ENCODE results near the gene ANGPTL4. TPM values are rescaled to one million over a fixed set of nuclear protein-coding genes. Genes with fewer than 3 reads are reported as not detected.
A peak's percentile ranks its signal among the peaks of the same experiment; 100 is the strongest.

ANGPTL4 gene
- total and polyA plus RNA-seq, 9 of the 15 experiments (the other 6 are each of a cell fraction or from before 2014, with no cell fraction given), result 0.05 to 0.77 (median 0.22) TPM; not detected in 4

DNA sequence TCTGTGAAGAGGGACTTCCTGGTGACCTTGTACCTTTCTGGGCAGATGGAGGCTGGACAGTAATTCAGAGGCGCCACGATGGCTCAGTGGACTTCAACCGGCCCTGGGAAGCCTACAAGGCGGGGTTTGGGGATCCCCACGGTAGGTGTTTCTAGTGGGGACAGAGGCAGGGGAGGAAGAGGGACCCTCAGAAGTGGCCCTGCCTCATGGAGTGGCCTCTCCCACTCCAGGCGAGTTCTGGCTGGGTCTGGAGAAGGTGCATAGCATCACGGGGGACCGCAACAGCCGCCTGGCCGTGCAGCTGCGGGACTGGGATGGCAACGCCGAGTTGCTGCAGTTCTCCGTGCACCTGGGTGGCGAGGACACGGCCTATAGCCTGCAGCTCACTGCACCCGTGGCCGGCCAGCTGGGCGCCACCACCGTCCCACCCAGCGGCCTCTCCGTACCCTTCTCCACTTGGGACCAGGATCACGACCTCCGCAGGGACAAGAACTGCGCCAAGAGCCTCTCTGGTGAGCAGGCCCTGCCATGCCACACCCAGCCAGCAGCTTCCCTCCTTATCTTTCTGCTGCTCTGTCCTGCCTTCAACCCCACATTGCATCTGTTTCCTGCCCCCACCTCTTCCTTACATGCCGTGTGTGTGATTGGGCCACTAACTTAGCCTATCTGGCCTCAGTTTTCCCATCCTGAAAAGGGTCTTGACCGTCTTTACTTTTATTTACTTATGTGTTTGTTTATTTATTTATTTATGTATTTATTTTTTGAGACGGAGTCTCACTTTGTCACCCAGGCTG lies 7.3 kb downstream of the ANGPTL4 start (continued):
- peak; percentile 70 for TF ChIP-seq GATA2 (CRISPR knock-in tag; IDR thresholded peaks at IDR 0.05)
- TF ChIP-seq, protein P1, sequence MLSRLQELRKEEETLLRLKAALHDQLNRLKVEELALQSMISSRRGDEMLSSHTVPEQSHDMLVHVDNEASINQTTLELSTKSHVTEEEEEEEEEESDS (CRISPR knock-in tag; IDR thresholded peaks at IDR 0.05), result no peak
- TF ChIP-seq, protein P2, sequence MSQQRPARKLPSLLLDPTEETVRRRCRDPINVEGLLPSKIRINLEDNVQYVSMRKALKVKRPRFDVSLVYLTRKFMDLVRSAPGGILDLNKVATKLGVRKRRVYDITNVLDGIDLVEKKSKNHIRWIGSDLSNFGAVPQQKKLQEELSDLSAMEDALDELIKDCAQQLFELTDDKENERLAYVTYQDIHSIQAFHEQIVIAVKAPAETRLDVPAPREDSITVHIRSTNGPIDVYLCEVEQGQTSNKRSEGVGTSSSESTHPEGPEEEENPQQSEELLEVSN (IDR thresholded peaks at IDR 0.05; ENCODE audit: borderline replicate concordance in 1 of 2, extremely low read depth in 1 of 2, insufficient read depth in 1 of 2, insufficient read length in 1 of 2, low read depth in 1 of 2, low read length in 1 of 2, poor library complexity in 1 of 2, severe bottlenecking in 1 of 2), result peak; percentile 59 to 72
- peak; percentile 33; the same call in 1 of the 2 replicates for TF ChIP-seq STAT5A (IDR thresholded peaks at IDR 0.05; ENCODE audit: borderline replicate concordance, low read length)
- peak; percentile 21 for TF ChIP-seq NCOA4 (IDR thresholded peaks at IDR 0.05; ENCODE audit: partially characterized antibody)
- peak; percentile 69 for TF ChIP-seq TCF3 (CRISPR knock-in tag; IDR thresholded peaks at IDR 0.05)
- TF ChIP-seq KDM5B (IDR thresholded peaks at IDR 0.05; ENCODE audit: insufficient replicate concordance, low read depth, low read length), result peak; percentile 48
- TF ChIP-seq MBD2 (IDR thresholded peaks at IDR 0.05; ENCODE audit: borderline replicate concordance, low read depth), result 0 out of 2 replicates have a peak, but pooled peaks have one; percentile 16
- TF ChIP-seq POLR2AphosphoS5 (IDR thresholded peaks at IDR 0.05; ENCODE audit: control insufficient read depth, insufficient read depth, low read depth, low read length), result 0 out of 2 replicates have a peak, but pooled peaks have one; percentile 31
- TF ChIP-seq ZNF175 (CRISPR knock-in tag; IDR thresholded peaks at IDR 0.05; ENCODE audit: low read depth), result 0 out of 2 replicates have a peak, but pooled peaks have one; percentile 24
- peak; percentile 62 for TF ChIP-seq PHF20 (IDR thresholded peaks at IDR 0.05; ENCODE audit: partially characterized antibody)
- peak; percentile 69 for TF ChIP-seq RBBP5 (IDR thresholded peaks at IDR 0.05; ENCODE audit: borderline replicate concordance, insufficient read depth, low read length, poor library complexity, severe bottlenecking)
- TF ChIP-seq POLR2B (IDR thresholded peaks at IDR 0.05; ENCODE audit: low read depth, partially characterized antibody), result peak; percentile 45
- 0 out of 2 replicates have a peak, but pooled peaks have one; percentile 7 for TF ChIP-seq SPI1 (IDR thresholded peaks at IDR 0.05; ENCODE audit: borderline replicate concordance, low read depth, low read length)
- TF ChIP-seq NR1H2 (CRISPR knock-in tag; IDR thresholded peaks at IDR 0.05), result peak; percentile 65; the same call in 1 of the 2 replicates
- TF ChIP-seq ATF1 (CRISPR knock-in tag; IDR thresholded peaks at IDR 0.05), result no peak
- 0 out of 2 replicates have a peak, but pooled peaks have one; percentile 40 for TF ChIP-seq ATF1 (tag; IDR thresholded peaks at IDR 0.05)
- peak; percentile 21 to 68; a peak in 2 of 4 replicates for TF ChIP-seq TRIM24 (IDR thresholded peaks at IDR 0.05)
- TF ChIP-seq NR3C1 (CRISPR knock-in tag; IDR thresholded peaks at IDR 0.05), result no peak
- peak; percentile 87; the same call in 1 of the 2 replicates for TF ChIP-seq GATAD2A (IDR thresholded peaks at IDR 0.05)
- TF ChIP-seq, protein P3, sequence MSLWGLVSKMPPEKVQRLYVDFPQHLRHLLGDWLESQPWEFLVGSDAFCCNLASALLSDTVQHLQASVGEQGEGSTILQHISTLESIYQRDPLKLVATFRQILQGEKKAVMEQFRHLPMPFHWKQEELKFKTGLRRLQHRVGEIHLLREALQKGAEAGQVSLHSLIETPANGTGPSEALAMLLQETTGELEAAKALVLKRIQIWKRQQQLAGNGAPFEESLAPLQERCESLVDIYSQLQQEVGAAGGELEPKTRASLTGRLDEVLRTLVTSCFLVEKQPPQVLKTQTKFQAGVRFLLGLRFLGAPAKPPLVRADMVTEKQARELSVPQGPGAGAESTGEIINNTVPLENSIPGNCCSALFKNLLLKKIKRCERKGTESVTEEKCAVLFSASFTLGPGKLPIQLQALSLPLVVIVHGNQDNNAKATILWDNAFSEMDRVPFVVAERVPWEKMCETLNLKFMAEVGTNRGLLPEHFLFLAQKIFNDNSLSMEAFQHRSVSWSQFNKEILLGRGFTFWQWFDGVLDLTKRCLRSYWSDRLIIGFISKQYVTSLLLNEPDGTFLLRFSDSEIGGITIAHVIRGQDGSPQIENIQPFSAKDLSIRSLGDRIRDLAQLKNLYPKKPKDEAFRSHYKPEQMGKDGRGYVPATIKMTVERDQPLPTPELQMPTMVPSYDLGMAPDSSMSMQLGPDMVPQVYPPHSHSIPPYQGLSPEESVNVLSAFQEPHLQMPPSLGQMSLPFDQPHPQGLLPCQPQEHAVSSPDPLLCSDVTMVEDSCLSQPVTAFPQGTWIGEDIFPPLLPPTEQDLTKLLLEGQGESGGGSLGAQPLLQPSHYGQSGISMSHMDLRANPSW (CRISPR knock-in tag; IDR thresholded peaks at IDR 0.05), result no peak
- TF ChIP-seq RCOR1 (IDR thresholded peaks at IDR 0.05; ENCODE audit: borderline replicate concordance in 1 of 2, low read depth in 2 of 2, low read length in 2 of 2), result peak in 1 of 2 experiments; percentile 80; a peak in 1 of 4 replicates
- no peak for TF ChIP-seq PRMT5 (CRISPR knock-in tag; IDR thresholded peaks at IDR 0.05)
- 0 out of 2 replicates have a peak, but pooled peaks have one; percentile 61 for TF ChIP-seq MTA3 (IDR thresholded peaks at IDR 0.05; ENCODE audit: borderline replicate concordance)
